Bone marrow (tissue), 2 donors: ENCODE data around the gene SLMAP.

Experiments
- DNase-seq, 2 donors: peaks; one replicate each; lab custom pipeline; 2025; lab: John Stamatoyannopoulos, UW

Gene SLMAP

DNA sequence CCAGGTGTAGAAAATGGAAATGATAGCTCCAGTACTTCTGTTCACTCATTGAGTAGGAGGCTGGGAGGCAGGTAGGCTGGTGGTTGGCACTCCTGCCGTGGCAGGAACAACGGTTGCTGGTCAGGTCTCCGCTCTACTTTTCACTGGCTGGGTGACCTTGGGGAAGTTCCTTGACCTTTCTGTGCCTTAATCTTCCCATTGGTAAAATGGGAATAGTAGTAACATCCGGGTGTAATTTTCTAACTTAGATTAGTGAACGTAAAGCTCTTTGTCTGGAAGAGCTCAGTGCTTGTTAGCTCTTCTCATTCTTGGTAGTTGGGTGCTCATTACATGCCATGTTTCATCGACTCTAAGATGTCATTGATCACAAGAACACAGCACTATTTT lies 206.3 kb downstream of the SLMAP start:
- DNase-seq = no peak

DNA sequence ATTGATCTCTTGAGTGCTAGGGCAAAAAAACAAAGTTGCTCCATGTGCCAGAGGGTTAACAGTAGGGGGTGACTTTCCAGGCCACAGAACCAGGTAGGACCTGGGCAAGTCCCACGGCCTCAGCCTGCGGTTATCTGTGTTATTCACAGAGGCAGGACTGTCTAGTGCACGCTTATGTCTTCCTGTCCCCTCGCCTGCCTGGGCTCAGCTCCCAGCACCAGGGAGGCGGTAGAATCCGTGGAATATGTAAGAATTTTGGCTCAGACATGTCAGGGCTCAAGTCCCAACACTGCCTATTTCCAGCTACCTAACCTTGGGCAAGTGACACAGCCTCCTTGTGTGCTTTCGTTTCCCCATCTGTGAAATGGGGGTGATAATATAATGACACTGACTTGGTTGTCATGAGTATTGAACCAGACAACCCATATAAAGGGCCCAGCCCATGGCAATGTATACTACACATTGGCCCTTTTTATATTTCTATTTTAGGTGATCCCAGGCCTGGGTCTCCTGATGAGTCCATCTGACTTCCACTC lies 207.8 kb downstream of the SLMAP start:
- DNase-seq = no peak

DNA sequence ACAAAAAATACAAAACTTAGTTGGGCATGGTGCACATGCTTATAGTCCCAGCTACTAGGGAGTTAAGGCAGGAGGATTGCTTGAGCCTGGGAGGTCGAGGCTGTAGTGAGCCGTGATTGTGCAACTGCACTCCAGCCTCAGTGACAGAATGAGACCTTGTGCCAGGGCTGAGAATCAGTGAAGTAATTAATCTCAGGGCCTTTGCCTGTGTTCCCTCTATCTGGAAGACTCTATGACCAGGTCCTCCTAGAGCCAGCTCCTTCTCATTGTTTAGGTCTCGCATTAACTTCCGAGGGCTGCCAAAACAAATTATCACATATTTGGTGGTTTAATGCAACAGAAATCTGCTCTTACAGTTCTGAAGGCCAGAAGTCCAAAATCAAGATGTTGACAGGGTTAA lies 210.7 kb downstream of the SLMAP start:
- no peak for DNase-seq

DNA sequence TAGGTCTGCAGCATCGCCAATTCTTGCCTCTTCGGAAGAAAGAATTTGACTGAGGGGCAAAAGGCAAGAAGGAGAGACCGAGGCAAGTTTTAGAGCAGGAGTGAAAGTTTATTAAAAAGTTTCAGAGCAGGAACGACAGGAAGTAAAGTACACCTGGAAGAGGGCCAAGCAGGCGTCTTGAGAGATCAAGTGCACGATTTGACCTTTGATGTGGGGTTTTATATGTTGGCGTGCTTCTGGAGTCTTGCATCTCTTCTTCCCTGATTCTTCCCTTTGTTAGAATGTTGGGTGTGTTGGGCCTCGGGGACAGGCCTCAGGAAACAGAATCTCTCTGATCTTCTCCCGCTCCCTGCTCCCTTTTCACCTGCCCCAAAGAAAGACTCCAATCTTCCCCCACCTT lies 211.5 kb downstream of the SLMAP start:
- no peak for DNase-seq

DNA sequence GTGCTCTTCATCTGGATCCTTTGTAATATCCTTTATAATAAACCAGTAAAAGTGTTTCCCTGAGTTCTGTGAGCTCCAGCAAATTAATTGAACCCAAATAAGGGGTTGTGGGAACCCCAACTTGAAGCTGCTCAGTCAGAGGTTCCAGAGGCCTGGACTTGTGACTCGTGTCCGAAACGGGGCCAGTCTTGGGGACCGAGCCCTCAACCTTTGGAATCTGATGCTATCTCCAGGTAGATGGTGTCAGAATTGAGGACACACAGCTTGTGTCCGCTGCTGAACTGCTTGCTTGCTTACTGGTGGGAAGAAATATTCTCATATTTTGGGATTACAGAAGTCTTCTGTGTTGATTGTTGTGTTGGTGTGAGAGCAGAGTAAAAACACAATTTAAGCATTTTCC lies 212.4 kb downstream of the SLMAP start:
- DNase-seq = no peak

DNA sequence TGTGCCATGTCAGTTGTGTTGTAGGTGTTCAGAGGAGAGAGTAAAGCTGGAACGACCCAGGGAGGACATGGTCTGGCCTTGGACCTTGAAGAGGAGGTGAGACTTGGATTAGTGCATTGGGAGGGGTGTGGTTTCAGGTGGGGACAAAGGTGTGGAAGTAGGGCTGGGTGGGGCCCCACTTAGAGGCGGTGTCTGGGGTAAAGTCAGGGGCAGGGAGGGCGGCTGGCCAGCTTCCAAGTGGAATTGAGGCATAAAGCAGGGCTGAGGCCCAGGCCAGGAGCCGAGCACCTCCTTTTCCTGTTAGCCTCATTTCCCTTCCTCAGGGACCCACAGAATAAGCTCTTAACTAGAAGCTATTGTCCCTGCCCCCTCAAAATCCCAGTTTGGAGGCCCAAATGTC lies 215.9 kb downstream of the SLMAP start:
- no peak for DNase-seq

DNA sequence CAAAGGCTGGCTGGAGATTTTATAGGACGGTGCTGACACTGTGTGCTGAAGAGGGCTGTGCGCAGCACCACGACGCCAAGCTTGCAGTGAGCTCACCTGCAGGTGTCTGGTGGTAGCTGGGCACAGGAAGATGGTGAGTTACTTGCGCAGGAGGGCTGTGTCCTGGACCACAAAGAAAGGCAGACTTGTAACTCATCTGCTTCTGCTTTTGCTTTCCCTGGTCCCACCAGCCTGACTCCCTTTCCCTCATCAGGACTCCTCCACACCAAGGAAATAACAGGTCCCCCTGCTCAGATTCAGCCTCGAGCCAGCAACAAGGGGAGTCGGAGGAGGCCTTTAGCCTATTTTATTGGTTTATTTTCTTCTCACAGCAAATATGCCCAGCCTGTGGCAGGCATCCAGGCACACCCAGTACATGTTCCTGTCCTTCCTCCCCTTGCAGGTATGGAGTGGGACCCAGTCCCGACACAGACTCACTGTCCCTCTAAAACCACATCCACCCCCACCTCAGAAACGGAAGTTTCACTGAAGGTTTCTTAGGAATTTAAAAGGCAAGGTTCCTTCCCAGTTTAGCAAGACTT lies 216.5 kb downstream of the SLMAP start:
- DNase-seq = no peak

DNA sequence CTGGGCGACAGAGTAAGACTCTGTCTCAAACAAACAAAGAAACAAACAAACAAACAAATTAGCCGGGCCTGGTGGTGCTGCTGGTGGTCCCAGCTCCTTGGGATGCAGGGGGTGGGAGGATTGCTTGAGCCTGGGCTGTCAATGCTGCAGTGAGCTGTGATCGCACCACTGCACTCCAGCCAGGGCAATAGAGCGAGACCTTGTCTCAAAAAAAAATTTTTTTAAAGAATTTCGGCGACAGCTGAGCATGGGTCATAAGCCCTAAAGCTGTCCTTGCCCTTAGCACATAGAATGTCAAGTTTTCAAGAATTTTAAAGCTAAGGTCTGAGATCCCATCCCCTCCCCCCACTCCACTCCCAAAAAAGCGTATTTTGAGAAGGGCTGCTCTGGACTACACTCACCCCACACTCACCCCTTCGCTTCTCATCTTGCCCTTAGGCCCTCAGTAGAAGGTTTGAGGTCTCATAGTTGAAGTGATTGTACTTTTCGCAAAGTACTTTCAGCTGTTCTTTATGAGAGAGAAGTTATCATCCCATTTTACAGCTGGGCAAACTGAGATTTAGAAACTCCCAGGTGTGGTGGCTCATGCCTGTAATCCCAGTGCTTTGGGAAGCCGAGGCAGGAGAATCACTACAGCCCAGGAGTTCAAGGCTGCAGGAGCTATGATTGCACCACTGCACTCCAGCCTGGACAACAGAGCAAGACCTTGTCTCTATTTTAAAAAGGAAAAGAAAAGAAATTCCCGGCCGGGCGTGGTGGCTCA lies 217.8 kb downstream of the SLMAP start:
- DNase-seq = no peak

DNA sequence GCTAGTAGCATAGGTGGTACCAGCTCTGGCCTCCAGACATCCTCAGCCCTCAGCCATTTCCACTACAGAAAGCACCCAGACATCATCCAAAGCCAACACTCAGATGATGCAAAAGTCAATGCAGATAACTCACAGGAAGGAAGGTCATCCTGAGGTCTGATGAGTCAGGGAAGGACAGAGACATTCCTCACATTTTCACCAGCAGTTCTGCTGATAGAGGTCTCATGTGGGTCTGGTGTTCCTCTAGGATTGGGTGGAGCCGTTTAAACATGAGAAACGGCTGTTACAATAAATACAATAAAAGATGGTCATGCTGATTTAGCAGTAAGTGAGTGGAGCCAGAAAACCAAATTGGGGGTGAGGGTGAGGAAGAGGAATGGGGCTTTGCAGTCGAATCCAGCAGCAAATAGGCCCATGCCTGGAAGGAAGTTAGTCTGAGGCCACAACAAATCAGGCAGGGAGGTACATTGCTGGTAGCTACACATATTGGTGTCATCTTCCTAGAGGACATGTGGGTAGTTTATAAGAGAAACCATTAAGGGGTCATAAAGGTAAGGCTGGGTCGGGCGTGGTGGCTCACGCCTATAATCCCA lies 218.8 kb downstream of the SLMAP start:
- no peak for DNase-seq

DNA sequence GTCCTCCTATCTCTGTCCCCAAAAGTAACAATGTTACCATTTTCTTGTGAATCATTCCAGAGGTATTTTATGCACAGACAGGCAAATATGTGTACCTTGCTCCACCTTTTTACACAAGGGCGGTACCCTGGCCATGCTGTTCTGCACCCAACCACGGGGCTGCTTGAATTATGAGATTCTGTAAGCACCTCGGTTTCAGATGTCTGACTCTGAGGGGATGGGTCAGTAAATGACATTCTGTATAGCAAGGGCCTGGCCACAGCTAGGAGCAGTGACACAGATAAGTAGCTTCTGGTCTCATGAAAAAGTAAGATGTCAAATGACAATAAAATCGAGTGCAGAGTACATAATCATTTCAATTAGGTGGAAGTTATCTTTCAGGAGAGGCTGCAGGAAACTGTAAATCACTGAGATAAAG lies 221.7 kb downstream of the SLMAP start:
- DNase-seq = no peak

DNA sequence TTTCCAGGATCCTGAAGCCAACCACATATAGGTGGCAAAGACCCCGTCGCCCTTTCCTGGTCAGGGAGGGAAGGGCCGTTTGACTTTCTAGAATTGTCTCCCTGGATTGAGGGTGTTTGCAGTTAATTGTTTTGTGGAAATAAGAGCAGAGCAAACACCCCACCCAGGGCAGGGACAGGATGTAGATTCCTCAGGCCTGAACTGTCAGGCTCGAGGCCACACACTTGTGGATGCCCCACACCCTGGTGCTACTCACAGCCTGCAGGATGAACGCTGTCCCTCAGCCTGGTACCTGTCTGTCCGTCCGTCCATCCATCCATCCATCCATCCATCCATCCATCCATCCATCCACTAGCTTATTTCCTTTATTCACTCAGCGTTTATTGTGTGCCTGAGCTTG lies 222.2 kb downstream of the SLMAP start:
- DNase-seq = no peak
